Keratinocyte (primary cell): ENCODE results near the gene SLC44A3. TPM values are rescaled to one million over a fixed set of nuclear protein-coding genes. Genes with fewer than 3 reads are reported as not detected.

Source experiments
- DNase-seq: peaks from one replicate; pipeline ENCODE4 v3.0.0-alpha.2; 2011; ENCODE audit warnings: low read depth, missing footprints, low spot score
- FAIRE-seq: peaks from 2 replicates; lab custom pipeline; 2011; peaks lifted over from hg19 to GRCh38; lab: Jason Lieb, UNC
- H2AFZ ChIP-seq: 2 replicates; pipeline ENCODE4 v1.6.0; 2012; ENCODE audit warnings: low read length, control low read depth, inconsistent platforms; ENCODE audit not compliant: control insufficient read depth
- H3K27ac ChIP-seq: 2 replicates; pipeline ENCODE4 v1.5.1; 2011; ENCODE audit warnings: low read length; ENCODE audit not compliant: control insufficient read depth, insufficient read depth
- H3K27me3 ChIP-seq: 3 replicates; pipeline ENCODE4 v1.6.0; 2011; ENCODE audit warnings: low read length; ENCODE audit not compliant: control insufficient read depth, insufficient read depth; ENCODE audit errors: extremely low read depth
- H3K36me3 ChIP-seq, 2 experiments: 2 replicates in 1 of 2; 3 replicates in 1 of 2; pipeline ENCODE4 v1.5.1; 2011; ENCODE audit warnings: low read length in 2 of 2, mild to moderate bottlenecking in 1 of 2; ENCODE audit not compliant: control insufficient read depth in 2 of 2, insufficient read depth in 2 of 2; ENCODE audit errors: extremely low read depth in 1 of 2
- H3K4me1 ChIP-seq: 3 replicates; pipeline ENCODE4 v1.5.1; 2011; ENCODE audit warnings: low read length; ENCODE audit not compliant: control insufficient read depth, insufficient read depth; ENCODE audit errors: extremely low read depth
- H3K4me2 ChIP-seq: 3 replicates; pipeline ENCODE4 v1.6.0; 2011; ENCODE audit warnings: low read depth, low read length; ENCODE audit not compliant: control insufficient read depth, insufficient read depth; ENCODE audit errors: extremely low read depth
- H3K4me3 ChIP-seq, 3 experiments: fragments of 200-600 bp in 1 of 3; sonication (generic) in 1 of 3; 2 replicates in 2 of 3; 3 replicates in 1 of 3; pipeline ENCODE4 v1.5.1; 2011 to 2016; ENCODE audit warnings: low read length in 3 of 3, mild to moderate bottlenecking in 3 of 3, control low read depth in 2 of 3, inconsistent platforms in 1 of 3, low read depth in 1 of 3, mixed read lengths in 1 of 3, mixed run types in 1 of 3, moderate library complexity in 1 of 3; ENCODE audit not compliant: control insufficient read depth in 2 of 3, insufficient read depth in 2 of 3; ENCODE audit errors: extremely low read depth in 1 of 3
- H3K79me2 ChIP-seq: 2 replicates; pipeline ENCODE4 v1.6.0; 2012; ENCODE audit warnings: low read length; ENCODE audit not compliant: control insufficient read depth, insufficient read depth
- H3K9ac ChIP-seq: 3 replicates; pipeline ENCODE4 v1.6.0; 2011; ENCODE audit warnings: low read length; ENCODE audit not compliant: control insufficient read depth, insufficient read depth; ENCODE audit errors: extremely low read depth
- H3K9me1 ChIP-seq: 3 replicates; pipeline ENCODE4 v1.6.0; 2011; ENCODE audit warnings: low read length; ENCODE audit not compliant: control insufficient read depth, insufficient read depth; ENCODE audit errors: extremely low read depth
- H3K9me3 ChIP-seq: 2 replicates; pipeline ENCODE4 v1.5.1; 2012; ENCODE audit warnings: low read depth, low read length; ENCODE audit not compliant: control insufficient read depth
- H4K20me1 ChIP-seq: 3 replicates; pipeline ENCODE4 v1.6.0; 2011; ENCODE audit warnings: low read length; ENCODE audit not compliant: control insufficient read depth, insufficient read depth; ENCODE audit errors: extremely low read depth
- CTCF ChIP-seq, 3 experiments: IDR thresholded peaks in 1 of 3; conservative IDR thresholded peaks in 1 of 3; optimal IDR thresholded peaks in 1 of 3; 2 replicates in 2 of 3; 3 replicates in 1 of 3; pipeline versions ENCODE3 to v1.5.1; 2011; ENCODE audit warnings: low read length in 3 of 3, mild to moderate bottlenecking in 3 of 3, moderate library complexity in 2 of 3, control low read depth in 1 of 3, inconsistent platforms in 1 of 3; ENCODE audit not compliant: insufficient read depth in 2 of 3; ENCODE audit errors: extremely low read depth in 1 of 3
- EZH2 ChIP-seq: IDR thresholded peaks from one replicate; pipeline ENCODE4 v1.6.1; 2012; ENCODE audit warnings: inconsistent platforms, mild to moderate bottlenecking, low read length, moderate library complexity
- dilution Hi-C: fragments of 300-500 bp; cut with MboI; formaldehyde crosslinking; loops from one replicate; pipeline ENCODE4 v1.7.0; 2020; ENCODE audit warnings: low sequenced_read_pairs; ENCODE audit not compliant: extremely low pct_ligation_motif_present
- polyA plus RNA-seq, 5 experiments: library from polyadenylated mRNA; depleted of rRNA in 3 of 5; stranded (reverse) in 3 of 5; stranded (forward) in 1 of 5; unstranded in 1 of 5; fragments of >200 nt; gene quantifications; 1 replicate in 1 of 5; 2 replicates in 3 of 5; 3 replicates in 1 of 5; pipeline versions ENCODE4 v1.2.1 to v1.2.3, GENCODE V29; 2011 to 2012; ENCODE audit warnings: missing spikeins in 2 of 5, low read depth in 1 of 5, low replicate concordance in 1 of 5

The SLC44A3 gene
- polyA plus RNA-seq, 1 donor (not counting 4 experiments of a cell fraction or from before 2014, with no cell fraction given): 7.3 TPM

DNA sequence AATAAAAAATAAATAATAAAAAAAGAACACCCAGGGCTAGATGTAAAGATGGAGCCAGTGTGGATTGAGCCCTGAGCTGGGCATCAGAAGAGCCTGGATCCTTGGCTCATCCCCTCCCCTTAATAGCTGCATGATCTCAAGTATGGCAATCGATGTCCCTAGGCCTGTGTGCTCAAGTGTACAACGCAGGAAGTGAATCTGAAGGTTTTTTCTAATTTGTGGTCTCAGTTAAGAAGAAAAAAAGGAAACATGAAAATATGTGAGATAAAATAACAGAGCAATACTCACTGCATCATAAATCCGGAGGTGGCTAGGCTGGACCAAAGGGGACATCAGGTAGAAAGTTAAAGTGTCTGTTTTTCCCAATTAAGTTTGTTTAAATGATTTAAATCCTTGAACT is 47.3 kb upstream of the SLC44A3 start:
- dilution Hi-C loops: no loop called here
- no peaks in the 10 kb centered on the region for H3K27me3 ChIP-seq
- H4K20me1 ChIP-seq: no peaks in the 10 kb centered on the region
- no peaks in the 10 kb centered on the region for H3K36me3 ChIP-seq
- H2AFZ ChIP-seq: no peak overlapping the region
- no peak overlapping the region for H3K9ac ChIP-seq
- peaks cover 1% of the 10 kb centered on the region for H3K9me3 ChIP-seq
- H3K4me2 ChIP-seq: no peak overlapping the region
- H3K79me2 ChIP-seq: no peaks in the 10 kb centered on the region
- H3K27ac ChIP-seq: no peak overlapping the region
- no peaks in the 10 kb centered on the region for H3K9me1 ChIP-seq
- no peak overlapping the region for H3K4me3 ChIP-seq
- TF ChIP-seq EZH2: no peak
- DNase-seq: no peak
- peaks cover 14% of the 10 kb centered on the region for H3K4me1 ChIP-seq
- FAIRE-seq: no peak

GRCh38 chr1:94773296-94773809 is 46.8 kb upstream of the SLC44A3 start:
- peaks cover 14% of the 10 kb centered on the region for H3K4me1 ChIP-seq
- no peak overlapping the region for H3K27ac ChIP-seq
- no peaks in the 10 kb centered on the region for H3K9me1 ChIP-seq
- FAIRE-seq (no peak), DNase-seq (no peak)
- no peaks in the 10 kb centered on the region for H3K36me3 ChIP-seq
- H3K79me2 ChIP-seq: no peaks in the 10 kb centered on the region
- peak overlapping the region; percentile 14 for H2AFZ ChIP-seq
- dilution Hi-C loops: no loop called here
- peaks cover 1% of the 10 kb centered on the region for H3K9me3 ChIP-seq
- no peak overlapping the region for H3K4me2 ChIP-seq
- no peak overlapping the region for H3K9ac ChIP-seq
- no peak overlapping the region for H3K4me3 ChIP-seq
- TF ChIP-seq CTCF (optimal IDR thresholded peaks at IDR 0.05 in 1 of 3, IDR thresholded peaks at IDR 0.05 in 1 of 3, conservative IDR thresholded peaks at IDR 0.05 in 1 of 3; ENCODE audit: extremely low read depth in 1 of 3, insufficient read depth in 2 of 3, low read length in 3 of 3): no peak
- TF ChIP-seq EZH2: no peak
- H4K20me1 ChIP-seq: no peaks in the 10 kb centered on the region
- no peaks in the 10 kb centered on the region for H3K27me3 ChIP-seq

DNA sequence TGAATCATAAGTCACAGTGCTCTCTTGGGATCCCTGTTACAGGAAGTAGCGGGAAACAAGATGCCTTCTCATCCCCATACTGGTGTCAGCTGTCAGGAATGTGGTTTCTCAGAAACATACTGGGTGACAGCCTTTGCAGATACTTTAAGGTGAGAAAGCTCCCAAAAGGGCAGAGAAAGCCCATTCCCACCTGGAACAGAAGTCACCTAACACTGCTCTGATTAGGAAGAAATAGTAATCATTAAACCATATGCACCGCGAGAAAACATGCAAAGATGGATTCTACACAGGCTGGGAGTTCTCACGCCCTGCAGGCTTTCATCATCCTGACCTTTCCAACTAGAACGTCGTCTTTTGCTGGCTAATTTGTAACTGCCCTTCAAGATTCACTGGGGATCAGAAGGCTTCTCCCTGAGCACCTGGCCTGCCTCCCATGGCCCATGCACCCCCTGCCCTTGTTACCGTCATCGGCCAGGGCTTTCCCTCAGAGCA is 46.2 kb upstream of the SLC44A3 start:
- H3K9ac ChIP-seq: no peak overlapping the region
- H3K4me1 ChIP-seq: peaks cover 14% of the 10 kb centered on the region
- dilution Hi-C loops: no loop called here
- H3K9me3 ChIP-seq: peaks cover 1% of the 10 kb centered on the region
- H2AFZ ChIP-seq: no peak overlapping the region
- FAIRE-seq (peak; percentile 71), DNase-seq (peak; percentile 5)
- TF ChIP-seq EZH2 (no peak), CTCF (optimal IDR thresholded peaks at IDR 0.05 in 1 of 3, IDR thresholded peaks at IDR 0.05 in 1 of 3, conservative IDR thresholded peaks at IDR 0.05 in 1 of 3; ENCODE audit: extremely low read depth in 1 of 3, insufficient read depth in 2 of 3, low read length in 3 of 3) (no peak)
- no peak overlapping the region for H3K4me3 ChIP-seq
- H3K27ac ChIP-seq: no peak overlapping the region
- H3K36me3 ChIP-seq: no peaks in the 10 kb centered on the region
- no peaks in the 10 kb centered on the region for H3K9me1 ChIP-seq
- no peaks in the 10 kb centered on the region for H4K20me1 ChIP-seq
- H3K4me2 ChIP-seq: no peak overlapping the region
- H3K27me3 ChIP-seq: no peaks in the 10 kb centered on the region
- no peaks in the 10 kb centered on the region for H3K79me2 ChIP-seq
